AG09309 (cell line): ENCODE measurements around the gene MC4R.

ENCODE experiments used
- DNase-seq: peaks from one replicate; pipeline ENCODE4 v3.0.0-alpha.2; 2010; ENCODE audit warnings: low read depth
- H3K4me3 ChIP-seq: 2 replicates; pipeline ENCODE4 v1.5.1; 2011; ENCODE audit warnings: mild to moderate bottlenecking, low read depth, low read length, moderate library complexity; ENCODE audit not compliant: control insufficient read depth
- TF ChIP-seq, protein P1 (sequence below): IDR thresholded peaks from 2 replicates; pipeline ENCODE4 v1.5.1; 2011; ENCODE audit warnings: mild to moderate bottlenecking, low read depth, low read length, inconsistent platforms; ENCODE audit not compliant: insufficient read depth, control insufficient read depth; ENCODE audit errors: missing control alignments

The MC4R gene

DNA sequence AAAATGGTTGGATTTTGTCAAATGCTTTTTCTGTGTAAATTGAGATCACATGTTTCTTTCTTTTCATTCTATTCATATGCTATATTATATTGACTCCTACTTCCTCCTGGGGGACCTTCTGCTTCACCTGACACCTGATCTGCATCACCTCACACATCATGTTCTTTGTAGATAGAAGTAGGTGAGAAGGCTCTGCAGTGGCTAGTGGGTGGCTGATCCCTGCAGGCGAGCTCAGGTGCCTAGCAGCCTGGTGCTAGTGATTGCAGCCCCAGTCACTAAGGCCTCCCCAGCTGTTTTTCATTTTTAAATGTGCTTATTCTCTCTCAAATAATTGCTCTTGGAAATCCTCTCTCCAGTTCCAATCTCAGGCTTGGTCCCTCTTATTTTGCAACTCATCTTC, 33.6 kb downstream of the MC4R start:
- TF ChIP-seq, protein P1, sequence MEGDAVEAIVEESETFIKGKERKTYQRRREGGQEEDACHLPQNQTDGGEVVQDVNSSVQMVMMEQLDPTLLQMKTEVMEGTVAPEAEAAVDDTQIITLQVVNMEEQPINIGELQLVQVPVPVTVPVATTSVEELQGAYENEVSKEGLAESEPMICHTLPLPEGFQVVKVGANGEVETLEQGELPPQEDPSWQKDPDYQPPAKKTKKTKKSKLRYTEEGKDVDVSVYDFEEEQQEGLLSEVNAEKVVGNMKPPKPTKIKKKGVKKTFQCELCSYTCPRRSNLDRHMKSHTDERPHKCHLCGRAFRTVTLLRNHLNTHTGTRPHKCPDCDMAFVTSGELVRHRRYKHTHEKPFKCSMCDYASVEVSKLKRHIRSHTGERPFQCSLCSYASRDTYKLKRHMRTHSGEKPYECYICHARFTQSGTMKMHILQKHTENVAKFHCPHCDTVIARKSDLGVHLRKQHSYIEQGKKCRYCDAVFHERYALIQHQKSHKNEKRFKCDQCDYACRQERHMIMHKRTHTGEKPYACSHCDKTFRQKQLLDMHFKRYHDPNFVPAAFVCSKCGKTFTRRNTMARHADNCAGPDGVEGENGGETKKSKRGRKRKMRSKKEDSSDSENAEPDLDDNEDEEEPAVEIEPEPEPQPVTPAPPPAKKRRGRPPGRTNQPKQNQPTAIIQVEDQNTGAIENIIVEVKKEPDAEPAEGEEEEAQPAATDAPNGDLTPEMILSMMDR: no peak
- no peak for DNase-seq
- no peak overlapping the region for H3K4me3 ChIP-seq

DNA sequence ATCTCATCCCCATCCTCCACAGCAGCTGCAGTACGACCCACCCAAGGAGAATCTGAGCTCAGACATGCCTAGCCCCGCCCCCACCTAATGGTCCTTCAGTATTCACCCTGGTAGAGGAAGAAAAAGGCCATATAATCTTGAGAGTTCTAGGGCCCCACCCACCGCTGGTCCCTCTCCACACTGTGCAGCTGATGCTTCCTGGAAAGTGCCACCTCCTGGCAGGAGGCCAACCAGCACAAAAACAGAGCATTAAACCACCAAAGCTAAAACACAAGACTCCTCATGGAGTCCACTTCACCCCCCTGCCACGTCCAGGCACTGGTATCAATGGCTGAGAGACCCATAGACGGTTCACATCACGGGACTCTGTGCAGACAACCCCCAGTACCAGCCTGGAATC, 40.7 kb downstream of the MC4R start:
- DNase-seq: no peak
- TF ChIP-seq, protein P1: no peak
- no peak overlapping the region for H3K4me3 ChIP-seq

DNA sequence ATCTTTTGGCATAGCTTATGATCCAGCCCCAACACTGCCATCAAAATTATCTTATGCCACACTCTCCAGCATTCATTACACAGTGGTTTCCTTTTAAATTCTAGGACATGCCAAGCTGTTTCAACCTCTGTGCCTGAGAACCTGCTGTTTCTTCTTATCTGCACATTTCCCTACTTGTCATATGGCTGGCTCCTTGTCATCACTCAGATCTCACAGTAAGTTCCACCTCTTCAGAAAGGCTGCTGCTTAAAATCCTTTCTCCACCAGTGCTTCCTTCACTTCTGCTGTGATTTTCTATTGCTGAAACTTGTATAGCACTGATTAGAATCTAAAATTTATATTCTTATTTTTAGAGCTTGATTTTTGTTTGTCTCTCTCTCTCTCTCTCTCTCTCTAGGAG, 43.4 kb downstream of the MC4R start:
- no peak overlapping the region for H3K4me3 ChIP-seq
- no peak for DNase-seq
- TF ChIP-seq, protein P1: no peak

DNA sequence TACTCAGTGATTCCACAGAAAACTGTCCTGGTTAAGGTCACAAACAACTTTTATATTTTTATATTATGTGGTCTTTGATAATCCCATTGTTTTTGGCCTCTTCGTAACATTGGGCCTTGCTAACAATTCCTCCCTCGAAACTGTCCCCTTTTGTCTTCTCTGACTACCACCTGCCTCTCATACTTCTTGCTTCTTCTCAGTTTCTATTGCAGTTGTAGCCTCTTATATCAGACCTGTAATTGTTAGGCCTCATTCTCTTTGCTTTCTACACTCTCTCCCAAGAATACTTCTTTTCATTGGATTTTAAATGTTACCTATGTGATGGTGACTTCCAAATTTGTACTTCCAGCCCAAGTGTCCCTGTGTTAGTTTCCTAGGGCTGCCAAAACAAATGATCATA, 44.7 kb downstream of the MC4R start:
- no peak overlapping the region for H3K4me3 ChIP-seq
- TF ChIP-seq, protein P1: no peak

DNA sequence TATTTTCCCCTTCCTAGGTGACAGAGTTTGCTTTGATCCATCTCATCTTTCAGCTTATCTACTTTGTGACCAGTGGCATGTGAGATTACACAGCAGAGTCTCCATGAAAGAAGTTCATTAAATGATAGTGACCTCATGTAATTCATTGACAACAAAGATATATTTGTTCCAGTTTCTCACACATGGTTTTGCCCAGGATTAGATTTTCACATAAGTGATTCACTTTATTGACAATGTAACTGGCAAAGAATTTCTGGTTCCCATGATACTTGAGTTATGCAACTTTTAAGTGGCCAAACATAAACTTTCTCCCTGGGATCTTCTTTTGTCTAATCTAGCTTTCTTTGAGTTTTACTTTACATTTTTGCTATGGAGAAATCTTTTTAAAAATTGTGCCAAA, 50.0 kb downstream of the MC4R start:
- TF ChIP-seq, protein P1: no peak
- peak; percentile 4 for DNase-seq

More for the DNA sequence above, 44.7 kb downstream of the MC4R start:
- no peak for DNase-seq

More for the DNA sequence above, 50.0 kb downstream of the MC4R start:
- H3K4me3 ChIP-seq: no peak overlapping the region
